ENCODE measurements around the gene CRLF1. TPM values are rescaled to one million over a fixed set of nuclear protein-coding genes. Genes with fewer than 3 reads are reported as not detected.

Gene CRLF1
- total RNA-seq, 3 donors from 2014 or later (not counting 1 experiment from before 2014, with no cell fraction given): not detected

DNA sequence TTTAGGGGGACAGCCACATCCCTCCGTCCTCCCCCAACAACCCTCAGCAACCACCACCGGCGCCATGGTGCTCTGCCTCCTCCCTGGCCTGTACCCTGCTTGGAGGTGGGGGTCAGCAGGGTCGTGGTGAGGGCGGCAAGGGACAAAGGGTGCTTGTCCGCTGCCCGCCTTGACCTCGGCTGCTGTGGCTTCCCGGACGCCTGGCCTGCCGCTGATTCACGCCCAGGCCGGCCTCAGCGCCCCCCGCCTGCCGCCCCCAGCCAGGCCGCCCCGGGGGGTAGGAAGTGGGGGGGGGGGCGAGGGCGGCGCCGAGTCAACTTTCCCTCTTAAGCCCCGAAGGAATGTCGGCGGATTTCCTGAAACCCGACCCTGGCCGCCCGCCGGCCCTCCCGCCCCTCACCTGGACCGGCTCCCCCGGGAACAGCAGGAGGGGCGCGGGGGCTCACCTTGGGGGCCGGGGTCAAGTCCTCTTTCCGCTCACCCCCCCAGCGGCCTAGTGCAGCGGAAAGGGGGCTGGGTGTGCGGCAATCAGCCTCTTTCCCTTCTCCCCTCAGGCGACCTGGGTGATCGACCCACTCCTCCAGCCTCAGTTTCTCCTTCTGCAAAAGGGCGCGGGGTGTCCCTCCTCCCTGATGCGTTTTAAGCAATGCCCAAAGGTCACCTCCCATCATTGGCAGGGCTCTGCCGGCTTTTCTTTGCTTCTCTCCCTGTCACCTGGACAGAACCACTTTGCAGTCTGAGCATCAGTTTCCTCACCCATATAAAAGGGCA is 4.1 kb upstream of the CRLF1 start:
- H3K4me3 Mint-ChIP-seq: peak overlapping the region; percentile 25
- ATAC-seq (no peak), DNase-seq (no peak)
- H3K9me3 ChIP-seq (ENCODE audit: control insufficient read depth, insufficient read depth, low read length): no peaks in the 10 kb centered on the region
- H3K36me3 Mint-ChIP-seq: no peaks in the 10 kb centered on the region
- no peaks in the 10 kb centered on the region for H3K9me3 Mint-ChIP-seq
- peaks cover 32% of the 10 kb centered on the region for H3K4me1 ChIP-seq (ENCODE audit: control insufficient read depth, insufficient read depth, low read length)
- H3K27me3 ChIP-seq (ENCODE audit: control insufficient read depth, insufficient read depth, low read length): peaks cover 54% of the 10 kb centered on the region
- H3K27ac Mint-ChIP-seq: no peak overlapping the region
- no peak overlapping the region for H3K27ac ChIP-seq (ENCODE audit: low read length)
- TF ChIP-seq, protein P1, sequence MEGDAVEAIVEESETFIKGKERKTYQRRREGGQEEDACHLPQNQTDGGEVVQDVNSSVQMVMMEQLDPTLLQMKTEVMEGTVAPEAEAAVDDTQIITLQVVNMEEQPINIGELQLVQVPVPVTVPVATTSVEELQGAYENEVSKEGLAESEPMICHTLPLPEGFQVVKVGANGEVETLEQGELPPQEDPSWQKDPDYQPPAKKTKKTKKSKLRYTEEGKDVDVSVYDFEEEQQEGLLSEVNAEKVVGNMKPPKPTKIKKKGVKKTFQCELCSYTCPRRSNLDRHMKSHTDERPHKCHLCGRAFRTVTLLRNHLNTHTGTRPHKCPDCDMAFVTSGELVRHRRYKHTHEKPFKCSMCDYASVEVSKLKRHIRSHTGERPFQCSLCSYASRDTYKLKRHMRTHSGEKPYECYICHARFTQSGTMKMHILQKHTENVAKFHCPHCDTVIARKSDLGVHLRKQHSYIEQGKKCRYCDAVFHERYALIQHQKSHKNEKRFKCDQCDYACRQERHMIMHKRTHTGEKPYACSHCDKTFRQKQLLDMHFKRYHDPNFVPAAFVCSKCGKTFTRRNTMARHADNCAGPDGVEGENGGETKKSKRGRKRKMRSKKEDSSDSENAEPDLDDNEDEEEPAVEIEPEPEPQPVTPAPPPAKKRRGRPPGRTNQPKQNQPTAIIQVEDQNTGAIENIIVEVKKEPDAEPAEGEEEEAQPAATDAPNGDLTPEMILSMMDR (IDR thresholded peaks at IDR 0.05): no peak
- H3K4me3 ChIP-seq (ENCODE audit: low read length): no peak overlapping the region
- peaks cover 4 to 28% of the 10 kb centered on the region in 2 donors for H3K4me1 Mint-ChIP-seq
- 2% methylated on average over 42 of the region's 45 CpGs for WGBS (ENCODE audit: insufficient coverage)
- peaks cover 41 to 61% of the 10 kb centered on the region in 2 donors for H3K27me3 Mint-ChIP-seq (ENCODE audit: low read depth in 2 of 2)
- H3K36me3 ChIP-seq (ENCODE audit: control insufficient read depth, insufficient read depth, low read length): no peaks in the 10 kb centered on the region
- intact Hi-C loops (cut with micrococcal nuclease): no loop called here

DNA sequence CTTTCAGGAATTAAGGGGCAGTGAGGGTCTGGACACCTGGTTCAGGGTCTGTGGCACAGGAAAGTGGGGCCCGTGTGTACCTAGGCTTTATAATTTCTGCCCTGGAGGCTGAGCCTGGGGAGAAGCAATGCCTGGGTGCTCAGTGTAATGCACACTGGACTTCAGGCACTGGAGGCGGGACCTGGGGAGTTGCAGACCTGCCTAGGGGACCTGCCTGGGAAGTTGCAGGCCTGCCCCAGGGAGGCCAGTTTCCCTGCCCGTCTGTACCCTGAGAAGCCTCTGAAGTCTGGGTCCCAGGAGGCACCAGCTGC is 3.6 kb upstream of the CRLF1 start:
- TF ChIP-seq, protein P1 (IDR thresholded peaks at IDR 0.05): no peak
- no peaks in the 10 kb centered on the region for H3K36me3 ChIP-seq (ENCODE audit: control insufficient read depth, insufficient read depth, low read length)
- H3K4me1 ChIP-seq (ENCODE audit: control insufficient read depth, insufficient read depth, low read length): peaks cover 32% of the 10 kb centered on the region
- Mint-ChIP-seq H3K36me3 (no peaks in the 10 kb centered on the region), H3K27ac (no peak overlapping the region), H3K9me3 (no peaks in the 10 kb centered on the region), H3K4me3 (peak overlapping the region; percentile 25), H3K4me1 (peaks cover 8 to 31% of the 10 kb centered on the region in 2 donors), H3K27me3 (ENCODE audit: low read depth in 2 of 2) (peaks cover 40 to 63% of the 10 kb centered on the region in 2 donors)
- H3K27ac ChIP-seq (ENCODE audit: low read length): no peak overlapping the region
- no peak for ATAC-seq
- WGBS (ENCODE audit: insufficient coverage): 28% methylated on average over 3 of the region's 3 CpGs
- H3K4me3 ChIP-seq (ENCODE audit: low read length): no peak overlapping the region
- no peaks in the 10 kb centered on the region for H3K9me3 ChIP-seq (ENCODE audit: control insufficient read depth, insufficient read depth, low read length)
- DNase-seq: no peak
- intact Hi-C loops (cut with micrococcal nuclease): no loop called here
- H3K27me3 ChIP-seq (ENCODE audit: control insufficient read depth, insufficient read depth, low read length): peaks cover 55% of the 10 kb centered on the region

DNA sequence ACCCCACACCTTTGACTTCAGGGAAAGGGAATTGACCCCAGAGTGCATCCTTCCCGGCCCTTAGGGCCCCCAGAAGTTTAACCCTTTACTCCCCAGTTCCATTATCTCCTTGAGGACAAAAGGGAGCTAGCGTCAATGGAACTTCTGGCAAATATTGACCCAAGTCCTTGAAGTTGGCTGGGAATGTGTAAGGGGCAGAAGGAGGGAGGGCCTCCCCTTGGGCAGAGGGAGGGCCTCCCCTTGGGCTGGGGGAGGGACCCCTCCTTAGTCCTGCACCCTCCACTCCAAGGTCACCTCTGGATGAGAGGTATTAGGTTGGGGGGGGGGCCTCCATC is 3.1 kb upstream of the CRLF1 start:
- Mint-ChIP-seq H3K4me1 (peaks cover 9 to 33% of the 10 kb centered on the region in 2 donors), H3K36me3 (no peaks in the 10 kb centered on the region), H3K9me3 (no peaks in the 10 kb centered on the region), H3K27me3 (ENCODE audit: low read depth in 2 of 2) (peaks cover 42 to 62% of the 10 kb centered on the region in 2 donors), H3K4me3 (no peak overlapping the region), H3K27ac (no peak overlapping the region)
- no peak overlapping the region for H3K27ac ChIP-seq (ENCODE audit: low read length)
- H3K27me3 ChIP-seq (ENCODE audit: control insufficient read depth, insufficient read depth, low read length): peaks cover 60% of the 10 kb centered on the region
- WGBS (ENCODE audit: insufficient coverage): 18% methylated on average over 1 of the region's 2 CpGs
- peaks cover 32% of the 10 kb centered on the region for H3K4me1 ChIP-seq (ENCODE audit: control insufficient read depth, insufficient read depth, low read length)
- intact Hi-C loops (cut with micrococcal nuclease): no loop called here
- DNase-seq (no peak), ATAC-seq (no peak)
- TF ChIP-seq, protein P1 (IDR thresholded peaks at IDR 0.05): no peak
- no peaks in the 10 kb centered on the region for H3K9me3 ChIP-seq (ENCODE audit: control insufficient read depth, insufficient read depth, low read length)
- H3K36me3 ChIP-seq (ENCODE audit: control insufficient read depth, insufficient read depth, low read length): no peaks in the 10 kb centered on the region
- H3K4me3 ChIP-seq (ENCODE audit: low read length): no peak overlapping the region

All from natural killer cell (primary cell).